Memory B cell (primary cell): ENCODE data around the gene ACVR1B.
A peak's percentile ranks its signal among the peaks of the same experiment; 100 is the strongest.

Experiments used
- ATAC-seq: fragments of 150-1000 bp; cut with Tn5 transposase; 2 replicates; pipeline ENCODE4 v1.10.0; 2021; ENCODE audit warnings: low read depth, mild to moderate bottlenecking, moderate library complexity
- DNase-seq, 2 donors: peaks; one replicate each; pipeline ENCODE4 v3.0.0; 2022; ENCODE audit warnings: low spot score in 2 of 2
- H3K27ac Mint-ChIP-seq: one replicate; pipeline ENCODE4 v1.8.0; 2022; ENCODE audit warnings: mild to moderate bottlenecking, moderate library complexity, mixed read lengths
- H3K27me3 Mint-ChIP-seq: one replicate; pipeline ENCODE4 v1.8.0; 2022; ENCODE audit warnings: mixed read lengths
- H3K36me3 Mint-ChIP-seq: one replicate; pipeline ENCODE4 v1.8.0; 2022; ENCODE audit warnings: mild to moderate bottlenecking, mixed read lengths
- H3K4me1 Mint-ChIP-seq: one replicate; pipeline ENCODE4 v1.8.0; 2022; ENCODE audit warnings: mixed read lengths
- H3K4me3 Mint-ChIP-seq: one replicate; pipeline ENCODE4 v1.8.0; 2022; ENCODE audit warnings: mild to moderate bottlenecking, moderate library complexity, mixed read lengths
- H3K9me3 Mint-ChIP-seq: one replicate; pipeline ENCODE4 v1.8.0; 2022; ENCODE audit warnings: mixed read lengths

ACVR1B gene

DNA sequence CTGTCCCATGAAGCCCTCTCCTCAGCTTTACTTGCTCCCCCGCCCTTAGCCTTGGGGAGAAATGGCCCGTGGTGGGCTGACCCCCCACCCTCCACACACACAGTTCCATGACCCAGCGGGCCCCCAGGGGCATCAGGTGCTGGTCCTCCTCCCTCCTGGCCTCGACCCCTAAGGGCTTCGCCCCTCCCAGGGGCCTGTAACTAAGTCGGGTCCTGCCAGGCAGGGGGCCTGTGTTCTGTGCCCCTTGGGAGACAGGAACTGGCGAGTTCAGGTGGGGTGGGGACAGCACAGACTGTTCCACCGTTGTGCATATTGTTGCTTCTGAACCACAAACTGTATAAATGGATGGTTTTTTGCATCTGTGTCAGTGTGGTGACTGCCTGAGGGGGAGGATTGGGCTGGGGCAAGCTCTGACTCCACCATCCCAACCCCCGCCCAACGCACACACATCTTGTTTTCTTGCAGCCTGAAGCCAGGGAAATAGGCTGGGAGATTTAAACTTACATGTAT is 64.1 kb downstream of the ACVR1B start:
- Mint-ChIP-seq H3K4me3 (no peak overlapping the region), H3K36me3 (peaks cover 14% of the 10 kb centered on the region), H3K27me3 (no peaks in the 10 kb centered on the region), H3K27ac (peak overlapping the region; percentile 88), H3K9me3 (no peaks in the 10 kb centered on the region), H3K4me1 (peaks cover 19% of the 10 kb centered on the region)
- DNase-seq (peak in 1 of 2 donors; percentile 52), ATAC-seq (peak; percentile 10)

DNA sequence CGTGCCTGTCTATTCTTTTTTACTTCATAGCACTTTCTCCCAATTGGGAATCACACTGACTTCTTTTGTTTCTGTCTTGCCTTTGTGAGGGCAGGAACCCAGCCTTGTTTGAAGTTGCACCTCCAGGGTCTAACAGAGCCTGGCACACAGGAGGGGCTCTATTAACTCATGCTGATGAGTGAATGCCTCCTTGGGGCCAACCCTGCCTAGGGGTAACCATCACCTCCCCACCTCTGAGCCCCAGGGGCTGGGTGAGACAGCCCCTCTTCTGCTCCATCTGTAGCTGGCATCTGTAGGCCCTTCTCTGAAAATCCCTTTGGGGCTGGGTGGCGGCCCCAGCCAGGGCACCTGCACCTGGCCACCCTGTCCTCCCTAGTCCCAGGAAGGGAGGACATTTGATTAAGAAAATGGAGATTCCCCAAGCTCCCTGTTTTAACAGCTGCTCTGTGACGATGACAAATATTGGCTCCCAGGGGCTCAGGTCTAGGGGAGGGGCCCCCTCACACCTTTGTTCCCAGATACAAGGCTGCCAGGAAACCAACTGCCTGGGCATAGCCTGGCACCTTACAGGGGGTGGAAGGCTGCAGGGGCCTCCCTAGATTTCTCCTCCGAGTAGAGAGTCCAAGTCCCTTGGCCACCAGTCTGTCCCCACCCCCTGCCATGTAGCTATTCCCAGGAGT is 67.1 kb downstream of the ACVR1B start:
- H3K9me3 Mint-ChIP-seq = no peaks in the 10 kb centered on the region
- H3K27ac Mint-ChIP-seq = peak overlapping the region; percentile 77
- peaks cover 4% of the 10 kb centered on the region for H3K36me3 Mint-ChIP-seq
- no peak overlapping the region for H3K4me3 Mint-ChIP-seq
- H3K4me1 Mint-ChIP-seq = peaks cover 27% of the 10 kb centered on the region
- DNase-seq (peak in 1 of 2 donors; percentile 28), ATAC-seq (no peak)
- no peaks in the 10 kb centered on the region for H3K27me3 Mint-ChIP-seq

DNA sequence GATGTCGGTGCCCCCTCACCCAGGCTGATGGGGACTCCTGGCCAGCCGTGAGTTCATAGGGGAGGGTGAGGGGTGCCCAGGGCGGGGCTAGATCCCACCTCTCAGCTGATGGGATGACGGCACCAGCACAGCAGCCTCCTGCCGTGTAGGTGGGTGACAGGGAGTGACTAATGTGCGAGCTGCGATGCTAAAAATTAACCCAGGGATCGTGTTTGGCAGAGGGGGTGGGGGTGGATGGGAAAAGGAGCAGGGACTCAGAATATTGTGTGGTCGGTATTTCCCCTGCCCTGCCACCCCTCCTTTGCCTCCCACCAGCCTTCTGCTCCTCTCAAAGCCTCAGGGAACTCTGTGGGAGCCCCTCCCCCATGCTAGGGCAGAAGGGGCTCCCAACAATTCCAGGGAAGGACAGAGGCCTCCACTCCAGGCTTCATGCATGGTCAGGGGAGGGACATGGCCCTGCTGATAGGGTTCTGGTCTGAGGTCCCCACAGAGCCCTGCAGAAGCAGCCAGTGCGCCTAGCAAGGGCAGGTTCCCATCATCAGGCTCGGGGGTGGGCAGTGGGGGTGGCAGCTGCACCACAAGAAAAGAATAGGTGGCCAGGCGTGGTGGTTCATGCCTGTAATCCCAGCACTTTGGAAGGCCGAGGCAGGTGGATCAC is 67.7 kb downstream of the ACVR1B start:
- ATAC-seq (no peak), DNase-seq (no peak)
- Mint-ChIP-seq H3K4me3 (no peak overlapping the region), H3K27ac (no peak overlapping the region), H3K9me3 (no peaks in the 10 kb centered on the region), H3K4me1 (peaks cover 31% of the 10 kb centered on the region), H3K27me3 (no peaks in the 10 kb centered on the region), H3K36me3 (no peaks in the 10 kb centered on the region)

DNA sequence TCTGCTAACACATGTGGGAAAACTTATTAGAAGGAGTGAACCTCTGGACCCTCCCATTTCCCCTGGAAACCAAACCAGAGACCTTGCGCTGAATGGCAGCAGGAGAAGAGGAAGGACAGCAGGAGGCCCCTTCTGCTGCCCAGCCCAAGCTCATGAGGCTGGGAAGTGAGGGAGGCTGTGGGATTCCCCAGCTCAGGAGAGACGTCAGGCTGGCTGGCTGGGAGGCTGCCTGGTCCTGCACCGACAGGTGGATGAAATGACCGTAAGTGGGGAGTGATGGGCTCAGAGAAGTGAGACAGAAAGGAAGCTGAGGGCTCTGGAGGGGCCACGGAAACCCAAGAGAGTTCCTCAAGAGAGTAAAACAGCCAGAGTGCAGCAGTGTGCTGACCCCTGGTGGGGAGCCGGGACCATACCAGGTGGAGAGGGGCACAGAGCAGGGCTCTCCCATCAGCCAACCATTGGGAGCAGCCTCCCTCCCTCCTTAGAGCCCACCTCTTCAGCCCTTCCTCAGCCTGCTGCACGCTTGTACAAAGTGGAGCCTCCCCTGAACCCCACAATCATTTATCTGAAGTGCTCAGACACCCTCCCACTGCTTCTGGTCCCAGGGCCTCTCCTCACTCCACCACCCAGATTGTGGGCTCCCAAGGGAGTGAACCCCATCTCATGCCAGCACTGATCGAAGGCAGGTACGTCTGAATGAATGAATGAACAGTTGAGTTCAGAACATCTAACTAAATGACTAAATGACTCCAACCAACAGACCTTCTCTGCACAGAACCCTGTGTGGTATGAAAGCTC is 69.2 kb downstream of the ACVR1B start:
- ATAC-seq = peak; percentile 49
- H3K4me3 Mint-ChIP-seq = peak overlapping the region; percentile 43
- H3K9me3 Mint-ChIP-seq = no peaks in the 10 kb centered on the region
- no peaks in the 10 kb centered on the region for H3K27me3 Mint-ChIP-seq
- DNase-seq = peak in 1 of 2 donors; percentile 69
- peaks cover 38% of the 10 kb centered on the region for H3K4me1 Mint-ChIP-seq
- no peaks in the 10 kb centered on the region for H3K36me3 Mint-ChIP-seq
- H3K27ac Mint-ChIP-seq = peak overlapping the region; percentile 5

DNA sequence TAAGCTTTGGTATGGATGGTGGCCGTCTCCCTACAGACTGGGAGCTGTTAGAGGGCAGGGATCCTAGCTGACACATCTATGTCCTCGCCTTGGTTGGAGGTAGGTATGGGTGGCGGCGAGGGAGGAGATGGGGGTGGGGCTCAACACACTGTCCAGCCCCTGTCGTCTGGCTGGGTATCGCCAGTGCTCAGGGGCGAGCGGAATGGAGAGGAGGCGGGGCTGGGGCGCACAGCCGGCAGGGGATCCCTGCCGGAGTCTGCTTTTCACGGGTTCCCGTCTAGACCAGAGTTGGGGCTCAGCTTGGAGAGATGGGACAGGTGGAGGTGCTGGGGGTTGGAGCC is 71.3 kb downstream of the ACVR1B start:
- H3K36me3 Mint-ChIP-seq = no peaks in the 10 kb centered on the region
- no peaks in the 10 kb centered on the region for H3K9me3 Mint-ChIP-seq
- H3K4me1 Mint-ChIP-seq = peaks cover 29% of the 10 kb centered on the region
- no peaks in the 10 kb centered on the region for H3K27me3 Mint-ChIP-seq
- no peak for DNase-seq
- H3K27ac Mint-ChIP-seq = no peak overlapping the region
- ATAC-seq = no peak
- H3K4me3 Mint-ChIP-seq = peak overlapping the region; percentile 87

DNA sequence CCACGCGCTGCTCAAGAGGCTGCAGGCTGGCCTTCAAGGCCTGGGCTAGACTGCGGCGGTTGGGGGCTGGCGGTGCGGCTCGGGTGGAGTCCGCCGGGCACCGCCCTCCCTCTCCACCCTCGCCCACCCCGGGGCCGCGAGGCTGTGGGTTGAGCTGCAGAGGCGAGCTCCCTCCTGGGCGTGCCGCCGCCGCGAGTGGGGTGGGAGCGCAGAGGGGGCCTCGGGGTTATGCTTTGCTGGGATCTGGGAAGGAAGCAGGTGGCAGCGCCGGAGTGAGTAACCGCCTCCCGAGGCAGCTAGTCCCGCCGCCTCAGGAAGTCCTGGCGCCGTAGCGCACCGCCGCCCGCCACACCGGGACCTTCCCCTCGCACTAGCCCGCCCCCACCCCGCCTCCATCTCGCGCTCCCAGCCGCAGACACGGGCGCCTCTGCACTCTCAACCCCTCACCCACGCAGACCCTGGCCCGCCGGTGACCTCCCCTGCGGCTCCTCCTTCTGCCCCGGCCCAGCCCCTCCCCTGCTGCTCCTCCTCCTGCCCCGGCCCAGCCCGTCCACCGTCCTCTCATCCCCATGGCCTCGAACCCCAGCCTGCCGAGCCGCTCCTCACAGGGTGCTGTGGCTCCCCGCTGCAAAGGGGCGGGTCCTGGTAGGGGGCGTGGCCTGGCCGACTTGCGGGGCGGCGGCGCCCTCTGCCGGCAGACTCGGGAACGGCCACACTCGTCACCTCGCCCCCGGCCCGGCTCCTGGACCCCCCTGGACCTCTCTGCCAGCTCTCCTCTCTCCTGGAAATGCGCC is 71.9 kb downstream of the ACVR1B start:
- peak overlapping the region; percentile 72 for H3K27ac Mint-ChIP-seq

DNA sequence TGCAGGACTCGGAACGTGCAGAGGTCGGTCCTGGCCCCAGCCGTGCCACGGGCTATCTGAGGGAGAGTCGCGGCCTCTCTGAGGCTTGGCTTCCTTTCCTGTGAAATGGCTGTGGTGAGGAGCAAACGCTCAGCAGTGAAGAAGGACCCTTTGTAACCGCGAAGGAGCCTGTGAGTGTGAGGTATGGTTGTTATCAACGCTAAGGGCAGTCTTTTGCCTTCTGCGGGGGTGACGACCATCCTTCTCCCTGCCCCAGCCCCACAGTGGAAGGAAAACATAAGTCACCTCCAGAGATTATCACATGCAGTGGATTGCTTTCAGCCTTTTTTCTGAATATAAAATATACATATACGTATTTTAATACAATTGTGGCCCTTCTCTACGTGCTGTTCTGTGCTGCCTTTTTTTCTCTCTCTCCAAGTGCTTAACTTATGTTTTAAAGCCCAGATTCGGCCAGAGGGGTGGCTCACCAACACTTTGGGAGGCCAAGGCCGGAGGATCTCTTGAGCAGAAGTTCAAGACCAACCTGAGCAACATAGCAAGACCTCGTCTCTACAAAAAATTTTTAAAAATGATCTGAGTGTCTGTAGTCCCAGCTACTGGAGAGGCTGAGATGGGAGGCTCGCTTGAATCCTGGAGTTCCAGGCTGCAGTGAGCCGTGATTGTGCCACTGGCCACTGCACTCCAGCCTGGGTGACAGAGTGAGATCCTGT is 72.6 kb downstream of the ACVR1B start:
- Mint-ChIP-seq H3K27me3 (no peaks in the 10 kb centered on the region), H3K27ac (peak overlapping the region; percentile 72), H3K4me3 (peak overlapping the region; percentile 87), H3K36me3 (no peaks in the 10 kb centered on the region), H3K9me3 (no peaks in the 10 kb centered on the region), H3K4me1 (peaks cover 29% of the 10 kb centered on the region)
- DNase-seq = no peak
- no peak for ATAC-seq

More for the DNA sequence above, 71.9 kb downstream of the ACVR1B start:
- Mint-ChIP-seq H3K4me1 (peaks cover 29% of the 10 kb centered on the region), H3K27me3 (no peaks in the 10 kb centered on the region), H3K36me3 (no peaks in the 10 kb centered on the region), H3K9me3 (no peaks in the 10 kb centered on the region), H3K4me3 (peak overlapping the region; percentile 87)
- peak; percentile 91 to 95 for DNase-seq
- peak; percentile 59 for ATAC-seq

DNA sequence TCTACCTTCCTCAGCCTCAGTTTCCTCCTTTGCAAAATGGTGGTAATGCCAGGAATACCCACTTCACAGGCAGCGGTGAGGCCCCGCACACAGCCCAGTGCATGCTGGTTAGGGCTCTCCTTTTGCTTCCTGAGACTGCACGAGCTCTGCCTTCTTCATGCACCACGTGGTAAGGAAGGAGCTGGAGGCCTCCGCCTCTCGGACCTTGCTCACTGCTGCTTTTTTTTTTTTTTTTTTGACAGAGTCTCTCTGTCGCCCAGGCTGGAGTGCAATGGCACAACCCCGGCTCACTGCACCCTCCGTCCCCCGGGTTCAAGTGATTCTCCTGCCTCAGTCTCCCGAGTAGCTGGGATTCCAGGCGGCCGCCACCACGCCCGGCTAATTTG is 73.3 kb downstream of the ACVR1B start:
- no peak for ATAC-seq
- no peaks in the 10 kb centered on the region for H3K9me3 Mint-ChIP-seq
- peak overlapping the region; percentile 77 for H3K27ac Mint-ChIP-seq
- peaks cover 29% of the 10 kb centered on the region for H3K4me1 Mint-ChIP-seq
- DNase-seq = no peak
- H3K36me3 Mint-ChIP-seq = no peaks in the 10 kb centered on the region
- no peaks in the 10 kb centered on the region for H3K27me3 Mint-ChIP-seq
- peak overlapping the region; percentile 87 for H3K4me3 Mint-ChIP-seq

DNA sequence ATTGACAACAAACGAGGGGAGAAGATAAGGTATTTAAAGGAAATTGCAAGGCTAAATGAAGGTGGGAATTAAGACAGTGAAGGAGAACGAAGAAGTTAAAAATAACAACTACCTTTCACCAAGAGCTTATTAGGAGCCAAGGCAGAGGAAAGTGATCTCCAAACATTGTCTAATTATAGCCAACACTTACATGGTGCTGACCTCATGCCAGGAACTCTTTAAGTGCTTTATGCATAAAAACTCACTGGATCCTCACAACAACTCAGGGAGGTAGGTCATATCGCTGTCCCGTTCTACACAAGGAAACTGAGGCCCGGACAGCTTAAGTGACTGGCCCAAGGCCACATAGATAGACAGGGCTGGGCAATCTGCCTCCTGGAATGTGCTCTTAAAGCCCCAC is 74.8 kb downstream of the ACVR1B start:
- Mint-ChIP-seq H3K27ac (peak overlapping the region; percentile 77), H3K27me3 (no peaks in the 10 kb centered on the region), H3K4me1 (peaks cover 15% of the 10 kb centered on the region), H3K4me3 (no peak overlapping the region), H3K36me3 (no peaks in the 10 kb centered on the region), H3K9me3 (no peaks in the 10 kb centered on the region)
- no peak for DNase-seq
- ATAC-seq = no peak

DNA sequence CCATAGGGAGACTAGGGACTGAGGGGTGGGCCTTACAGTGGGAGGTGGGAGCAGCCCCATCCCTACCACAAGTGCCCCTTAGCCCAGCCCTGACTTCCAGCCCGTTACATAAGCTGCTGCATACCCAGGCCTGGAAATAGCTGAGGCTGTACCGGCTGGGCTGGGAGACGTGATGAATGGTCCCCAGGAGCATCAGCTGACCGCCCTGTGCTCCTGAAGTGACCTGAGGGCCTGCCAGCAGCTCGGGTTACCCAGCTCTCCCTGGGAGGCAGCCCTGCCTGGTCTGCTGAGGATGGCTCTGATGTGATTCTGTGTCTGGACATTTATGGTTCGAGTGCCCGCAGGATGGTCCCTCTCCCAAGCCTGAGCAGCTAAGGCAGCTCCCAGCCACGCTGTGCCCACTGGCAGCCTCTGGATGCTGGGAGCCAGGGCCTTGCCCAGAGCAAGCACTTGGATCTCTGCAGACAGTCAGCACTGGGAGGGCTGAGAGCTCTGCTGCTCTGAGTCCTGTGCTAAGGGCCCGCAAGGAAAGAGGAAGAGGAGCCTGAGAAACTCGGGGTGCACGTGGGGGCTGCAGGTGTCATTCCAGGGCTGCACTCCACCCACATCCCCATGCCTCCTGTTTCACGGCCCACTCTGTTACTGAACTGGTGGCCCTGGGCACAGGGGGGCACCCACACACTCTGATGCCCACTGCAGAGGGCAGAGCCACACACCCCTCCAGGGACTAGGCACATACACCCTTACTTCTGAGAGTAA is 75.8 kb downstream of the ACVR1B start:
- Mint-ChIP-seq H3K9me3 (no peaks in the 10 kb centered on the region), H3K36me3 (no peaks in the 10 kb centered on the region), H3K27ac (no peak overlapping the region), H3K4me3 (no peak overlapping the region), H3K4me1 (peaks cover 16% of the 10 kb centered on the region), H3K27me3 (no peaks in the 10 kb centered on the region)
- ATAC-seq = no peak
- DNase-seq = no peak

DNA sequence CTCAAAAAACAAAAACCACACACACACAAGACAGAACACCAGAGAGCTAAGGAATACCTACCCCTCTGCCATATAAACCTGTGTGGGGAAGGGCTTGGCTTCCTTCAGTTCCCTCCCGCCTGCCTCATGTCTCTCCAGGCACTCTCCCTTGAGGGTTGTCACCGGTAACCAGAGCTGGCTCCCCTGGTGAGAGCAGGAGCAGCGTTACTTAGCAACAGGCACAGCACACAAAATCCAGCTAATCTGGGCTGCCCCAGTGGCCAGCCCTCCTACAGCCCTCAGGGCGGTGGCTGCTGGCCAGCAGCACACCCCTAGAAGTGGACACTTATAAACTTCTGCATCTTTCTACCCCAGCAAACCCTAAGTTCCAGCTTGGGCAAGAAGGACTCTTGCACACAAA is 78.2 kb downstream of the ACVR1B start:
- Mint-ChIP-seq H3K4me1 (peaks cover 26% of the 10 kb centered on the region), H3K36me3 (no peaks in the 10 kb centered on the region), H3K4me3 (no peak overlapping the region), H3K27me3 (no peaks in the 10 kb centered on the region), H3K27ac (no peak overlapping the region), H3K9me3 (no peaks in the 10 kb centered on the region)
- no peak for ATAC-seq
- DNase-seq = no peak

DNA sequence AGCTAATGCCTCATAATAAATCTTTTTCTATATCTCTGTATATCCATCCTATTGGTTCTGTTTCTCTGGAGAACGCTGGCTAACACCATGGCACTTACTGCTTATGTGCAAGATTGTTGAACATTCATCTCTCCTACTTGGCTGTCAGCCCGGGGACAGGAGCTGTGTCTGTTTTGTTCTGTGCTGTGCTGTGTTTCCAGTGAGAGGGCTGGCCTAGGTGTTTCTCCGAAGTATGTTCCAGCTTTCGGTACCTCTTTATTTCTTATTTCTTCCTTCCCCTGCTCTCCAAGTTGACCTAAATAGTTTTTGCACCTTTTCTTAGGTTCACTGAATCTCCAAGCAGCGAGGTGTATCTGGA is 80.9 kb downstream of the ACVR1B start:
- Mint-ChIP-seq H3K27me3 (no peaks in the 10 kb centered on the region), H3K36me3 (no peaks in the 10 kb centered on the region), H3K4me1 (peaks cover 21% of the 10 kb centered on the region), H3K27ac (peak overlapping the region; percentile 93), H3K9me3 (no peaks in the 10 kb centered on the region), H3K4me3 (peak overlapping the region; percentile 84)
- DNase-seq = no peak
- ATAC-seq = peak; percentile 4
